ENCODE measurements around the gene LRRC4.

LRRC4 gene

GRCh38 chr7:128057909-128058308 is 26.7 kb upstream of the LRRC4 start:
- no peak for DNase-seq

- DNase-seq: no peak
Observed at GRCh38 chr7:128056901-128057300, 25.7 kb upstream of the LRRC4 start.

GRCh38 chr7:128055637-128056036 is 24.4 kb upstream of the LRRC4 start:
- DNase-seq: no peak

GRCh38 chr7:128054511-128054910 is 23.3 kb upstream of the LRRC4 start:
- no peak for DNase-seq

- DNase-seq: no peak
Observed at GRCh38 chr7:128053991-128054390, 22.8 kb upstream of the LRRC4 start.

- DNase-seq: no peak
Observed at GRCh38 chr7:128053023-128053422, 21.8 kb upstream of the LRRC4 start.

- DNase-seq: no peak
Observed at GRCh38 chr7:128052404-128052803, 21.2 kb upstream of the LRRC4 start.

GRCh38 chr7:128045766-128046165 is 14.5 kb upstream of the LRRC4 start:
- no peak for DNase-seq

GRCh38 chr7:128045158-128045557 is 13.9 kb upstream of the LRRC4 start:
- no peak for DNase-seq

GRCh38 chr7:128044064-128044463 is 12.8 kb upstream of the LRRC4 start:
- no peak for DNase-seq

GRCh38 chr7:128042012-128042411 is 10.8 kb upstream of the LRRC4 start:
- no peak for DNase-seq

- no peak for DNase-seq
Observed at GRCh38 chr7:128041203-128041602, 10.0 kb upstream of the LRRC4 start.

GRCh38 chr7:128040205-128040604 is 9.0 kb upstream of the LRRC4 start:
- DNase-seq: no peak

GRCh38 chr7:128039544-128039953 is 8.3 kb upstream of the LRRC4 start:
- DNase-seq: no peak

GRCh38 chr7:128037880-128038619 is 6.8 kb upstream of the LRRC4 start:
- no peak for DNase-seq

GRCh38 chr7:128037081-128037480 is 5.8 kb upstream of the LRRC4 start:
- DNase-seq: no peak

- DNase-seq: no peak
Observed at GRCh38 chr7:128036226-128036940, 5.1 kb upstream of the LRRC4 start.

GRCh38 chr7:128035712-128036111 is 4.5 kb upstream of the LRRC4 start:
- no peak for DNase-seq

GRCh38 chr7:128034825-128035224 is 3.6 kb upstream of the LRRC4 start:
- DNase-seq: no peak

GRCh38 chr7:128033246-128033645 is 2.0 kb upstream of the LRRC4 start:
- no peak for DNase-seq

GRCh38 chr7:128032605-128033235 is 1.5 kb upstream of the LRRC4 start:
- DNase-seq: no peak

GRCh38 chr7:128031901-128032604 is 816 bp upstream of the LRRC4 start:
- peak; percentile 28 for DNase-seq

GRCh38 chr7:128030263-128030653 is 979 bp downstream of the LRRC4 start:
- no peak for DNase-seq

Measured in activated T-cell treated with anti-CD3 and anti-CD28 coated beads for 4 hours (primary cell).